Skeletal muscle tissue (tissue), 4 donors: ENCODE data around the gene ITPKB. TPM values are rescaled to one million over a fixed set of nuclear protein-coding genes. Genes with fewer than 3 reads are reported as not detected.

Experiments
- H3K27ac ChIP-seq: one replicate; pipeline ENCODE4 v1.7.0; 2013; ENCODE audit warnings: mild to moderate bottlenecking, low read depth, low read length, inconsistent platforms
- H3K27me3 ChIP-seq, 3 donors: one replicate each; pipeline ENCODE4 v1.7.0; 2013; ENCODE audit warnings: low read length in 3 of 3; ENCODE audit not compliant: control insufficient read depth in 3 of 3, insufficient read depth in 3 of 3
- H3K36me3 ChIP-seq, 3 donors: one replicate each; pipeline ENCODE4 v1.7.0; 2013; ENCODE audit warnings: low read length in 3 of 3; ENCODE audit not compliant: control insufficient read depth in 3 of 3, insufficient read depth in 3 of 3
- H3K4me1 ChIP-seq, 3 donors: one replicate each; pipeline ENCODE4 v1.7.0; 2013; ENCODE audit warnings: low read length in 3 of 3, mild to moderate bottlenecking in 3 of 3; ENCODE audit not compliant: control insufficient read depth in 3 of 3, insufficient read depth in 3 of 3
- H3K4me3 ChIP-seq, 3 donors: one replicate each; pipeline ENCODE4 v1.7.0; 2013; ENCODE audit warnings: low read length in 3 of 3
- H3K9ac ChIP-seq, 3 donors: one replicate each; pipeline ENCODE4 v1.7.0; 2013; ENCODE audit warnings: low read length in 3 of 3, mild to moderate bottlenecking in 3 of 3, moderate library complexity in 2 of 3, low read depth in 1 of 3
- H3K9me3 ChIP-seq, 3 donors: one replicate each; pipeline ENCODE4 v1.7.0; 2013; ENCODE audit warnings: low read length in 3 of 3; ENCODE audit not compliant: control insufficient read depth in 3 of 3
- total RNA-seq: library from RNA; depleted of rRNA; stranded (reverse); fragments of >200 nt; gene quantifications from one replicate; pipeline ENCODE4 v1.2.3, GENCODE V29; 2014
- donor health status: Osteomylitis.

The ITPKB gene
- total RNA-seq, 1 donor from 2014 or later: 18.8 TPM

DNA sequence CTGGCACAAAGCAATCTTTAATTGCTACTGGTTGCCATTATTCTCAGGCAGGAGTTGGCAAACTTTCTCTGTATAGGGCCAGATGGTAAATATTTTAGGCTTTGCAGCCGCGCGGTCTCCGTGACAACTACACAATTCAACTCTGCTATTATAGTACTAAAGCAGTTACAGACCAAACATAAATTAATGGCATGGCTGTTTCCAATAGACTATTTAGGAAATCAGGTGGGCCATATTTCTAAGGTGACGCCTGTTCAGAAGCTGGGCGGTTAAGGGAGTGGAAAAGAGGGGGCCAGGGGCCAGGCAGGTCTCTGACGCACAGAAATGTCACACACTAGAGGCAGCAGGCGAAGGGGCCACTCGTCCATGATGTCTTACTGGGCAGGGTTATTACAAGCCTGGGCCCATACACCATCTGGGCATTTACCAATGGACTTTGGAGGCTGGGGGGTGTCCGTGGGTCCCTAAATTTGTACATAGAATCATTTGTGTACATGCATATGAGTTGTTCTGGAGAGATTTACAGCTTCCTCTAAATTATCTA lies 110.4 kb downstream of the ITPKB start:
- no peak overlapping the region for H3K27ac ChIP-seq
- no peak overlapping the region for H3K4me3 ChIP-seq
- no peaks in the 10 kb centered on the region for H3K36me3 ChIP-seq
- no peak overlapping the region for H3K9ac ChIP-seq
- no peaks in the 10 kb centered on the region for H3K9me3 ChIP-seq
- peaks cover 10 to 19% (median 14%) of the 10 kb centered on the region in 3 donors for H3K4me1 ChIP-seq
- H3K27me3 ChIP-seq: no peaks in the 10 kb centered on the region

DNA sequence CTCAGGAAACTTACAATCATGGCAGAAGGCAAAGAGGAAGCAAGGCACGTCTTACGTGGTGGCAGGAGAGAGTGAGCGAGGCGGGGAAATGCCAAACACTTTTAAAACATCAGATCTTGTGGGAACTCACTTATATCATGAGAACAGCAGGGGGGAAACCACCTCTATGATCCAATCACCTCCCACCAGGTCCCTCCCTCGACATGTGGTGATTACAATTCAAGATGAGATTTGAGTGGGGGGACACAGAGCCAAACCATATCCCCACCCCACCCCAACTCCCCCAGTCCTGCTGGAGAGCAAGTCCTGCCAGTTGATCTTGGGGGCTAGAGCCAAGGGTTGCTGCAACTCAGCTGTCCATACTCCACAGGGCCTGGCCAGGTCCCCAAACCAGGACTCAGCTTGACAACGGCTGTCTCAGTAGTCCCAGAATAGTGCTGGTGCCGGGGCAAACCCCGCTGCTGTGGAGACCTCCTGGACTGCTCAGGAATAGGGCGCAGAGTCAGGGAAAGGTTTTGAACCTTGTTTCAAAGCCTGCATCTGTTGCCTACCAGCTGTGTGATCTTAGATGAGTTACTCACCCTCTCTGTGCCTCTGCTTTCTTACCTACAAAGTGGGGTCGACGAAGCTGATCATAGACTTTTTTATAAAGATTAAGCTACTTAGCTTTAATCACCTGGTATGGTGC lies 111.0 kb downstream of the ITPKB start:
- Histone ChIP-seq H3K9me3 (no peaks in the 10 kb centered on the region), H3K4me3 (no peak overlapping the region), H3K27ac (no peak overlapping the region), H3K9ac (no peak overlapping the region), H3K36me3 (no peaks in the 10 kb centered on the region), H3K4me1 (peaks cover 7 to 13% (median 9%) of the 10 kb centered on the region in 3 donors), H3K27me3 (no peaks in the 10 kb centered on the region)

DNA sequence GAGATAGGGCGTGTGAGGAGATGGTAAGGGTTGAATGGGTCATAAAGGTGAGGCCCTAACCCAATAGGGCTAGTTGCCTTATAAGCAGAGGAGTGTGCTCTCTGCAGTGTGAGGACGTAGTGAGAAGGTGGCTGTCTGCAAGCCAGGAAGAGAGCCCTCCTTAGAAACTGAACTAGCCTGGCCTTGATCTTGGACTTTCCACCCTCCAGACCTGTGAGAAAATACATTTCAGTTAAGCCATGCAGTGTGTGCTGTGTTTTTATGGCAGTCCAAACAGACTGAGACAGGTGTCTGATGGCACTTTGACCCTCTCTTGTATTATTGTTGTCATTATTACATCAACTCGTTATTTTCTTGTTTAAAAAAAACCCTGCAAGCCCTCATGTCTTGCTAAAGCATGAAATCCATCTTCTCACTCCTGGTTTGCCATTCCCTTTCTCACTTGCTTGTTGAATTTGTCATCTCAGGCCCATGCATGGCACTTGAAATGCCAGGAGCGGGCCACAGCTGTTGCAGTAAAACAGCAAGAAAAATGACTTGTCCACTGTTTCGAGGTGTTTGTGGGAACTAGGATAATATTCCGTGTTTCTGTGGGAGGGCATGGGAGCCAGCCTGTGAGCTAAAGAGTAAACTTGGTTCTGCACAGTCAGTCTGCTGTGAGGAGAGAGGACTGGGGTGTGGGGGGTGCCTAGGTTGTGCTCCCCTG lies 111.9 kb downstream of the ITPKB start:
- no peak overlapping the region for H3K9ac ChIP-seq
- H3K9me3 ChIP-seq: peaks cover 0 to 3% (median 2%) of the 10 kb centered on the region in 3 donors
- no peak overlapping the region for H3K27ac ChIP-seq

GRCh38 chr1:226626577-226626956 lies 112.5 kb downstream of the ITPKB start:
- Histone ChIP-seq H3K27ac (no peak overlapping the region), H3K9ac (peak overlapping the region in 1 of 3 donors; percentile 54), H3K27me3 (no peaks in the 10 kb centered on the region), H3K4me1 (peaks cover 7 to 9% (median 7%) of the 10 kb centered on the region in 3 donors), H3K9me3 (peaks cover 0 to 3% (median 3%) of the 10 kb centered on the region in 3 donors), H3K4me3 (no peak overlapping the region), H3K36me3 (no peaks in the 10 kb centered on the region)

More for the DNA sequence above, 111.9 kb downstream of the ITPKB start:
- H3K4me3 ChIP-seq: no peak overlapping the region
- H3K4me1 ChIP-seq: peaks cover 7 to 9% (median 7%) of the 10 kb centered on the region in 3 donors
- no peaks in the 10 kb centered on the region for H3K27me3 ChIP-seq
- no peaks in the 10 kb centered on the region for H3K36me3 ChIP-seq

- H3K4me3 ChIP-seq: no peak overlapping the region
- H3K27me3 ChIP-seq: no peaks in the 10 kb centered on the region
- H3K27ac ChIP-seq: no peak overlapping the region
- peaks cover 7 to 9% (median 7%) of the 10 kb centered on the region in 3 donors for H3K4me1 ChIP-seq
- H3K9me3 ChIP-seq: peaks cover 0 to 3% (median 3%) of the 10 kb centered on the region in 3 donors
- H3K9ac ChIP-seq: peak overlapping the region in 1 of 3 donors; percentile 54
- no peaks in the 10 kb centered on the region for H3K36me3 ChIP-seq
Measured at GRCh38 chr1:226625832-226626576, 113.1 kb downstream of the ITPKB start.

DNA sequence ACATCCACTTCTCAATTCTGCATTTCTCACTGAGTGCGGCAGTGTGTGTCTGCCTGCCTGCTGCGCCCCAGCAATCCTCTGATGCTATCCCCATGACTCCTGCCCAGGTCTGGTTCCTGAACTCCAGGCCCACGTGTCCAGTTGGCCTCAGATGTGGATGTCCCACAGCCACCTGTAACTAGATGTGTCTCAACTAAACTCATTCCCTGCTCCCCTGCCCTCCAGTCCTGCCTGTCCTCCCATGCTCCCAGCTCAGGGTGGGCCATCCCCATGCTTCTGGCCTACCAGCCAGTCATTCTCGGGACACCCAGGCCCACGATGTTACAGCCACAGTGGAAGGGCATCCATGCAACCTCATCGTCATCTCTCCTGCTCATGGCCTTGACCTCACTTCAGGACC lies 113.8 kb downstream of the ITPKB start:
- no peak overlapping the region for H3K27ac ChIP-seq
- no peaks in the 10 kb centered on the region for H3K27me3 ChIP-seq

GRCh38 chr1:226624526-226624925 lies 114.6 kb downstream of the ITPKB start:
- H3K9ac ChIP-seq: no peak overlapping the region
- H3K27me3 ChIP-seq: no peaks in the 10 kb centered on the region
- H3K4me3 ChIP-seq: no peak overlapping the region
- no peak overlapping the region for H3K27ac ChIP-seq
- no peaks in the 10 kb centered on the region for H3K36me3 ChIP-seq
- H3K9me3 ChIP-seq: peaks cover 0 to 3% (median 3%) of the 10 kb centered on the region in 3 donors
- H3K4me1 ChIP-seq: peaks cover 7 to 9% (median 7%) of the 10 kb centered on the region in 3 donors

More for the DNA sequence above, 113.8 kb downstream of the ITPKB start:
- Histone ChIP-seq H3K4me1 (peaks cover 7 to 9% (median 7%) of the 10 kb centered on the region in 3 donors), H3K36me3 (no peaks in the 10 kb centered on the region), H3K4me3 (no peak overlapping the region), H3K9ac (no peak overlapping the region), H3K9me3 (peaks cover 0 to 3% (median 3%) of the 10 kb centered on the region in 3 donors)

GRCh38 chr1:226622012-226622411 lies 117.1 kb downstream of the ITPKB start:
- no peak overlapping the region for H3K9ac ChIP-seq
- peaks cover 0 to 3% (median 3%) of the 10 kb centered on the region in 3 donors for H3K9me3 ChIP-seq
- no peaks in the 10 kb centered on the region for H3K36me3 ChIP-seq
- H3K4me3 ChIP-seq: no peak overlapping the region
- peaks cover 7% of the 10 kb centered on the region in 3 donors for H3K4me1 ChIP-seq
- peaks cover 0 to under 1% (median 0%) of the 10 kb centered on the region in 3 donors for H3K27me3 ChIP-seq
- H3K27ac ChIP-seq: no peak overlapping the region

- H3K4me1 ChIP-seq: no peaks in the 10 kb centered on the region
- H3K4me3 ChIP-seq: no peak overlapping the region
- H3K36me3 ChIP-seq: no peaks in the 10 kb centered on the region
- peaks cover 0 to 3% (median 3%) of the 10 kb centered on the region in 3 donors for H3K9me3 ChIP-seq
- H3K27me3 ChIP-seq: peaks cover 0 to 4% (median 0%) of the 10 kb centered on the region in 3 donors
- H3K27ac ChIP-seq: no peak overlapping the region
- no peak overlapping the region for H3K9ac ChIP-seq
Measured at GRCh38 chr1:226619031-226619430, 120.1 kb downstream of the ITPKB start.
